ENCODE results near the gene ATXN7L1.

ATXN7L1 gene

DNA sequence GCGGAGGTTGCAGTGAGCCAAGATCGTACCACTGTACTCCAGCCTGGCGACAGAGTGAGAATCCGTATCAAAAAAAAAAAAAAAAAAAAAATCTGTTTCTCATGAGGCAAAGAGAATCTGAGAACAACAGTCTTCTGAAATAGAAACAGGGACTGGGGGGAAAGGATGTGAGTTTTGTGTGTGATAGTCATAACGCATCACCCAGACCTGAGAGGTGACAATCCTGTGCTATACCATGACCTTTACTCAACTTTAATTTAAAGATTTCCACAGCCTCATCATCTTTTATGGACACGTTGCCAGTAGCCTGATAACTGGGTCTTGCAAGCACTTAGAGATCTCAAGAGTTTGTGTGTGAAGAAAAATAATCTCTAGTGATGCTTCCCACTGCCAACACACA, 2.3 kb downstream of the ATXN7L1 start:
- peaks cover 3% of the 10 kb centered on the region; the same call in 1 of the 2 replicates for H3K4me1 ChIP-seq (ENCODE audit: low read length)
- H4K20me1 ChIP-seq (ENCODE audit: insufficient read depth, low read length), result no peaks in the 10 kb centered on the region
- no peaks in the 10 kb centered on the region for H3K9me2 ChIP-seq (replicated peaks; ENCODE audit: insufficient read depth, low read length)
- no peaks in the 10 kb centered on the region for H3K79me2 ChIP-seq (ENCODE audit: low read length)
- H3K27ac ChIP-seq (ENCODE audit: low read length), result no peak overlapping the region
- no peak for DNase-seq
- H3K9me3 ChIP-seq (replicated peaks; ENCODE audit: insufficient read depth, low read length), result no peaks in the 10 kb centered on the region
- no peak overlapping the region for H3K9ac ChIP-seq (ENCODE audit: low read length)
- peaks cover 10% of the 10 kb centered on the region for H3K27me3 ChIP-seq (replicated peaks; ENCODE audit: insufficient read depth, low read length)
- TF ChIP-seq, protein P1, sequence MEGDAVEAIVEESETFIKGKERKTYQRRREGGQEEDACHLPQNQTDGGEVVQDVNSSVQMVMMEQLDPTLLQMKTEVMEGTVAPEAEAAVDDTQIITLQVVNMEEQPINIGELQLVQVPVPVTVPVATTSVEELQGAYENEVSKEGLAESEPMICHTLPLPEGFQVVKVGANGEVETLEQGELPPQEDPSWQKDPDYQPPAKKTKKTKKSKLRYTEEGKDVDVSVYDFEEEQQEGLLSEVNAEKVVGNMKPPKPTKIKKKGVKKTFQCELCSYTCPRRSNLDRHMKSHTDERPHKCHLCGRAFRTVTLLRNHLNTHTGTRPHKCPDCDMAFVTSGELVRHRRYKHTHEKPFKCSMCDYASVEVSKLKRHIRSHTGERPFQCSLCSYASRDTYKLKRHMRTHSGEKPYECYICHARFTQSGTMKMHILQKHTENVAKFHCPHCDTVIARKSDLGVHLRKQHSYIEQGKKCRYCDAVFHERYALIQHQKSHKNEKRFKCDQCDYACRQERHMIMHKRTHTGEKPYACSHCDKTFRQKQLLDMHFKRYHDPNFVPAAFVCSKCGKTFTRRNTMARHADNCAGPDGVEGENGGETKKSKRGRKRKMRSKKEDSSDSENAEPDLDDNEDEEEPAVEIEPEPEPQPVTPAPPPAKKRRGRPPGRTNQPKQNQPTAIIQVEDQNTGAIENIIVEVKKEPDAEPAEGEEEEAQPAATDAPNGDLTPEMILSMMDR (IDR thresholded peaks at IDR 0.05; ENCODE audit: low read length), result no peak
- TF ChIP-seq EZH2 (optimal IDR thresholded peaks at IDR 0.05; ENCODE audit: low read depth, low read length) (no peak), EZH2phosphoT487 (IDR thresholded peaks at IDR 0.05; ENCODE audit: low read length) (no peak)
- no peaks in the 10 kb centered on the region for H3F3A ChIP-seq (ENCODE audit: insufficient read depth, low read length)
- no peaks in the 10 kb centered on the region for H3K36me3 ChIP-seq (replicated peaks; ENCODE audit: insufficient read depth, low read length)
- no peak overlapping the region for H3K4me3 ChIP-seq (ENCODE audit: low read length)
- H2AFZ ChIP-seq (ENCODE audit: low read length), result no peak overlapping the region
- H3K4me2 ChIP-seq (ENCODE audit: low read depth, low read length), result no peak overlapping the region

DNA sequence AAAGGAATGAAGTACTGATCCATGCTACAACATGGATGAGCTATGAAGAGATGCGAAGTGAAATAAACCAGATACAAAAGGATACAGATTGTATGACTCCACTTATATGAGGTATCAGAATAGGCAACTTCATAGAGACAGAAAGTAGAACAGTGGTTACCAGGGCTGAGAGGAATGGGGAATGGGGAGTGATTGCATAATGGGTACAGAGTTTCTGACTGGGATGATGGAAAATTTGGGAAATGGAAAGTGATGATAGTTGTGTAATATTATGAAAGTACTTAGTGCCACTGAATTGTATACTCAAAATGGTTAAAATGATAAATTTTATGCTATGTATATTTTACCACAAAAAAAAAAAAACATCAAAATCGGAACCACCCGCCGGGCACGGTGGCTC, 3.9 kb downstream of the ATXN7L1 start:
- Histone ChIP-seq H3F3A (ENCODE audit: insufficient read depth, low read length) (no peaks in the 10 kb centered on the region), H3K4me2 (ENCODE audit: low read depth, low read length) (no peak overlapping the region), H3K9me2 (replicated peaks; ENCODE audit: insufficient read depth, low read length) (no peaks in the 10 kb centered on the region), H3K4me1 (ENCODE audit: low read length) (peaks cover 3% of the 10 kb centered on the region; the same call in 1 of the 2 replicates), H3K27ac (ENCODE audit: low read length) (no peak overlapping the region), H3K4me3 (ENCODE audit: low read length) (no peak overlapping the region), H4K20me1 (ENCODE audit: insufficient read depth, low read length) (no peaks in the 10 kb centered on the region), H3K36me3 (replicated peaks; ENCODE audit: insufficient read depth, low read length) (no peaks in the 10 kb centered on the region), H3K79me2 (ENCODE audit: low read length) (no peaks in the 10 kb centered on the region), H2AFZ (ENCODE audit: low read length) (no peak overlapping the region), H3K9ac (ENCODE audit: low read length) (no peak overlapping the region), H3K9me3 (replicated peaks; ENCODE audit: insufficient read depth, low read length) (no peaks in the 10 kb centered on the region), H3K27me3 (replicated peaks; ENCODE audit: insufficient read depth, low read length) (peaks cover 6% of the 10 kb centered on the region)
- TF ChIP-seq EZH2phosphoT487 (IDR thresholded peaks at IDR 0.05; ENCODE audit: low read length) (no peak), EZH2 (optimal IDR thresholded peaks at IDR 0.05; ENCODE audit: low read depth, low read length) (no peak)
- TF ChIP-seq, protein P1 (IDR thresholded peaks at IDR 0.05; ENCODE audit: low read length), result no peak
- no peak for DNase-seq

DNA sequence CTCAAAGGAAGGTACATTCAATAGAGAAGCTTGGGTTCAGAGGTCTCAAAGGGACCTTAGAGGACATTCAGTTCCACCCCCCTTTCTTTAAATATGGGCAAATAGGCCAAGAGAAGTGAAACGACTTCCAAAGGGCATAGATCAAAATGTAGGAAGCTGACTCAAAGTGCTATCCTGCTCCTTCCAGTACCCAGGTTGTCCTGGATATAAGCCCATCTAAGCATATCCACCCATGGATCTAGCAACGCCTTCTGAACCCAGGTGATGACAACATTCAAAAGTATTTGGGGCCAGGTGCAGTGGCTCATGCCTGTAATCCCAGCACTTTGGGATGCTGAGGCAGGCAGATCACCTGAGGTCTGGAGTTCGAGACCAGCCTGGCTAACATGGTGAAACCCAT, 5.3 kb downstream of the ATXN7L1 start:
- Histone ChIP-seq H3K9ac (ENCODE audit: low read length) (no peak overlapping the region), H3K79me2 (ENCODE audit: low read length) (no peaks in the 10 kb centered on the region), H3K27ac (ENCODE audit: low read length) (no peak overlapping the region), H3K4me1 (ENCODE audit: low read length) (no peaks in the 10 kb centered on the region), H4K20me1 (ENCODE audit: insufficient read depth, low read length) (no peaks in the 10 kb centered on the region), H3K9me2 (replicated peaks; ENCODE audit: insufficient read depth, low read length) (no peaks in the 10 kb centered on the region), H3K36me3 (replicated peaks; ENCODE audit: insufficient read depth, low read length) (no peaks in the 10 kb centered on the region), H3K27me3 (replicated peaks; ENCODE audit: insufficient read depth, low read length) (no peaks in the 10 kb centered on the region), H3K9me3 (replicated peaks; ENCODE audit: insufficient read depth, low read length) (no peaks in the 10 kb centered on the region), H3K4me2 (ENCODE audit: low read depth, low read length) (no peak overlapping the region), H3F3A (ENCODE audit: insufficient read depth, low read length) (no peaks in the 10 kb centered on the region), H3K4me3 (ENCODE audit: low read length) (no peak overlapping the region), H2AFZ (ENCODE audit: low read length) (no peak overlapping the region)
- TF ChIP-seq EZH2phosphoT487 (IDR thresholded peaks at IDR 0.05; ENCODE audit: low read length), result no peak
- TF ChIP-seq EZH2 (optimal IDR thresholded peaks at IDR 0.05; ENCODE audit: low read depth, low read length), result no peak
- TF ChIP-seq, protein P1 (IDR thresholded peaks at IDR 0.05; ENCODE audit: low read length), result no peak
- no peak for DNase-seq

Measured in MM.1S (cell line).